ENCODE measurements around the gene CMBL.

Gene CMBL

DNA sequence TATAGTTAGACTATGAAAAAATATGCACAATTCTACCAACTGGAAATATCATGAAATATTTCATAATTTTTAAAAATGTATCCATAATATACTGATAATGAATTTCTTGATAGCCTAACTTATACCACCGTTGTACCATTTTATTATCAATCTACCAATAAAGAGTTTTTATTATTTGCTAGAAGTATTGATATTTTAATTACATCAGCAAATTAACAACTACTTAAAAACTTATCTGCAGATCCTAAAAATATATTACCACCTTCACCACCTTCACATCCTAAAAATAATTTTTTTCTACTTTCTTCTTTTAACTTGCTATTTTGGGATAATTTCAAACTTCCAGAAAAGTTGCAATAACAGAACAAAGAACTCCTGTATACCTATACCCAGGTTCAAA lies 79.4 kb downstream of the CMBL start:
- Histone ChIP-seq H3K27ac (no peak overlapping the region), H3K4me3 (no peak overlapping the region)
- no peak for DNase-seq (ENCODE audit: low spot score)
- no peak for TF ChIP-seq CTCF (IDR thresholded peaks at IDR 0.05)

All from coronary artery (tissue), 2 donors.